Adrenal gland (tissue), 12 donors: ENCODE results near the gene PLCG2. TPM values are rescaled to one million over a fixed set of nuclear protein-coding genes. Genes with fewer than 3 reads are reported as not detected.

Source experiments
- DNase-seq, 7 donors: peaks; one replicate each; pipeline ENCODE4 v3.0.0-alpha.2; 2019 to 2020
- H3K27ac ChIP-seq, 5 donors: fragments of 200-600 bp; sonication (generic) in 4 of 5; 1 replicate in 3 of 5; 2 replicates in 2 of 5; pipeline versions ENCODE4 v1.5.1 to v1.8.0; 2016 to 2020; ENCODE audit warnings: mild to moderate bottlenecking in 1 of 5
- H3K27me3 ChIP-seq: fragments of 200-600 bp; 2 replicates; pipeline ENCODE4 v1.8.0; 2021
- H3K36me3 ChIP-seq, 2 donors: fragments of 200-600 bp; replicated peaks in 1 of 2; 1 replicate in 1 of 2; 2 replicates in 1 of 2; pipeline versions ENCODE4 v1.5.1 to v1.8.0; 2018 to 2022
- H3K4me1 ChIP-seq, 2 donors: fragments of 200-600 bp; replicated peaks in 1 of 2; 1 replicate in 1 of 2; 2 replicates in 1 of 2; pipeline versions ENCODE4 v1.5.1 to v1.8.0; 2018 to 2021
- H3K4me3 ChIP-seq, 4 donors: fragments of 200-600 bp; sonication (generic) in 3 of 4; one replicate each; pipeline ENCODE4 v1.5.1; 2016 to 2018
- H3K9me3 ChIP-seq, 3 donors: fragments of 200-600 bp; sonication (generic) in 1 of 3; replicated peaks in 1 of 3; 1 replicate in 2 of 3; 2 replicates in 1 of 3; pipeline versions ENCODE4 v1.5.1 to v1.8.0; 2016 to 2021
- POLR2A ChIP-seq, 2 donors: fragments of 450-650 bp; IDR thresholded peaks; one replicate each; pipeline ENCODE4 v1.6.1; 2017; ENCODE audit warnings: antibody characterized with exemption in 2 of 2, mild to moderate bottlenecking in 2 of 2, moderate library complexity in 1 of 2
- WGBS, 4 donors: extraction: QIAGEN DNeasy Blood & Tissue Kit in 2 of 4; methylation state at CpG; one replicate each; pipeline versions ENCODE4 v1.1.5 to v1.1.7; 2013 to 2017; 5-methylcytosine and 5-hydroxymethylcytosine counted together
- intact Hi-C, 2 donors: fragments of 100-400 bp; cut with DNase I; formaldehyde crosslinking; loops; one replicate each; pipeline versions ENCODE4 v1.14.1 to v1.15.0; 2022 to 2023
- polyA plus RNA-seq, 3 donors: library from polyadenylated mRNA; stranded (reverse); fragments of 200-250 nt in 2 of 3; fragments of 350-450 nt in 1 of 3; fragmentation: Illumina TruSeq in 1 of 3; extraction: RNeasy Lipid Tissue Mini Kit (QIAGEN cat#74804) in 1 of 3; gene quantifications; one replicate each; pipeline ENCODE4 v1.2.3, GENCODE V29; 2013 to 2014
- total RNA-seq, 9 donors: library from RNA; depleted of rRNA in 4 of 9; stranded (reverse); fragments of >200 nt in 4 of 9; fragments of 120-200 nt in 1 of 9; fragmentation: NEBNext Ultra II Directional in 1 of 9; extraction: Animal tissue kit (Norgen Biotek cat#: 25700) in 1 of 9; gene quantifications; one replicate each; pipeline versions ENCODE4 v1.1.0 to v1.2.4, GENCODE V29; 2013 to 2023
- TF ChIP-seq, protein P1 (sequence below), 6 experiments: fragments of 450-650 bp in 4 of 6; fragments of 200-600 bp in 2 of 6; sonication (generic) in 1 of 6; IDR thresholded peaks; 1 replicate in 5 of 6; 2 replicates in 1 of 6; pipeline versions ENCODE4 v1.5.1 to v1.8.0; 2016 to 2021; ENCODE audit warnings: antibody characterized with exemption in 6 of 6, mild to moderate bottlenecking in 2 of 6, moderate library complexity in 1 of 6
- donor health status: healthy with polysubstance abuse.
- donor health status: Bipolar disorder and iron deficiency.
- donor health status: DM: yes; HTN: yes; CAD: no.
- donor health status: DM: no; HTN: no; CAD: no.
- donor health status: DM: no; HTN: no; CAD: no.
- donor health status: DM: yes; HTN: yes; CAD: no.

PLCG2 gene
- total and polyA plus RNA-seq, 12 donors: 4.8 to 47.6 (median 10.9) TPM

DNA sequence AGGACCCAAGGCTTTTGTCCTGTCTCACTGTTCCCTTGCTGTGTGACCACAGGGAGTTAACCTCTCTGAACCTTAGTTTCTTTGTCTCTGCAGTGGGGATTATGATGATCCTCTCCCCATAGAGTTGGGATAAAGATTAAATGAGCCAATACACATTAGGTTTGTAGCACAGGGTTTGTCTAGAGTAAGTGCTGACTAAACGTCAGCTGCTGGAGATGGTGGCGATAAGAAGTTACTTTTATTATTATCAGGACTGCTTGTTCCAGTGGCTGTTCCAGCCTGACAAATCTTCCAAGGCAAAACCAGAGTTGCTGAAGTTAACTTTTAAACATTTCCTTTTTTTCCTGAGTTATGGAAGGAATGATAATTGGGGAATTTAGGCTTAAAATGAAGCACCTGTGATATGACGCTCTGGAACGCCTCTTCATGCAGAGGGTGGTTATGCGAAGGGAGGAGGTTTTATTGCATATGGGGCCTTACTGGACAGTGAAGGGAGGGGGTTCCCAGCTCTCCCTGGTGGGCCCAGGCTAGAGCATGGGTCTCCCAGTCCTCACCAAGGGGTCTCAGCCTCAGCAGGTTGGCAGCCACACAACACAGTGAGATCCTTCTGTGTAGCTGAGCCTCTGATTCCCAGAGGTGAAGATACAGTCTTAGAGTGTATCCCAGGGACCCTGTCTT is 35.8 kb downstream of the PLCG2 start:
- Histone ChIP-seq H3K4me3 (no peak overlapping the region), H3K36me3 (no peaks in the 10 kb centered on the region), H3K9me3 (no peaks in the 10 kb centered on the region), H3K4me1 (no peaks in the 10 kb centered on the region), H3K27me3 (no peaks in the 10 kb centered on the region), H3K27ac (no peak overlapping the region)
- 71 to 75% (median 73%) methylated on average over 5 of the region's 5 CpGs for WGBS, 4 donors
- TF ChIP-seq POLR2A (IDR thresholded peaks at IDR 0.05): no peak
- TF ChIP-seq, protein P1, sequence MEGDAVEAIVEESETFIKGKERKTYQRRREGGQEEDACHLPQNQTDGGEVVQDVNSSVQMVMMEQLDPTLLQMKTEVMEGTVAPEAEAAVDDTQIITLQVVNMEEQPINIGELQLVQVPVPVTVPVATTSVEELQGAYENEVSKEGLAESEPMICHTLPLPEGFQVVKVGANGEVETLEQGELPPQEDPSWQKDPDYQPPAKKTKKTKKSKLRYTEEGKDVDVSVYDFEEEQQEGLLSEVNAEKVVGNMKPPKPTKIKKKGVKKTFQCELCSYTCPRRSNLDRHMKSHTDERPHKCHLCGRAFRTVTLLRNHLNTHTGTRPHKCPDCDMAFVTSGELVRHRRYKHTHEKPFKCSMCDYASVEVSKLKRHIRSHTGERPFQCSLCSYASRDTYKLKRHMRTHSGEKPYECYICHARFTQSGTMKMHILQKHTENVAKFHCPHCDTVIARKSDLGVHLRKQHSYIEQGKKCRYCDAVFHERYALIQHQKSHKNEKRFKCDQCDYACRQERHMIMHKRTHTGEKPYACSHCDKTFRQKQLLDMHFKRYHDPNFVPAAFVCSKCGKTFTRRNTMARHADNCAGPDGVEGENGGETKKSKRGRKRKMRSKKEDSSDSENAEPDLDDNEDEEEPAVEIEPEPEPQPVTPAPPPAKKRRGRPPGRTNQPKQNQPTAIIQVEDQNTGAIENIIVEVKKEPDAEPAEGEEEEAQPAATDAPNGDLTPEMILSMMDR (IDR thresholded peaks at IDR 0.05): no peak
- intact Hi-C loops: no loop called here
- DNase-seq: no peak

- intact Hi-C loops: no loop called here
- Histone ChIP-seq H3K4me1 (no peaks in the 10 kb centered on the region), H3K27me3 (no peaks in the 10 kb centered on the region), H3K4me3 (no peak overlapping the region), H3K36me3 (no peaks in the 10 kb centered on the region), H3K27ac (no peak overlapping the region), H3K9me3 (no peaks in the 10 kb centered on the region)
- DNase-seq: no peak
- 77 to 78% (median 77%) methylated on average over 5 of the region's 5 CpGs for WGBS, 4 donors
- TF ChIP-seq, protein P1 (IDR thresholded peaks at IDR 0.05): no peak
- no peak for TF ChIP-seq POLR2A (IDR thresholded peaks at IDR 0.05)
Measured at GRCh38 chr16:81815429-81815766, 36.3 kb downstream of the PLCG2 start.

GRCh38 chr16:81816351-81816750 is 37.3 kb downstream of the PLCG2 start:
- DNase-seq: no peak
- WGBS, 4 donors: 58 to 88% (median 69%) methylated on average over 1 to 2 of the region's 2 CpGs
- TF ChIP-seq, protein P1 (IDR thresholded peaks at IDR 0.05): no peak
- no peak overlapping the region for H3K4me3 ChIP-seq
- H3K27me3 ChIP-seq: no peaks in the 10 kb centered on the region
- intact Hi-C loops: no loop called here
- no peak overlapping the region for H3K27ac ChIP-seq
- H3K4me1 ChIP-seq: no peaks in the 10 kb centered on the region
- no peaks in the 10 kb centered on the region for H3K36me3 ChIP-seq
- no peaks in the 10 kb centered on the region for H3K9me3 ChIP-seq

- Histone ChIP-seq H3K4me1 (no peaks in the 10 kb centered on the region), H3K27me3 (no peaks in the 10 kb centered on the region), H3K9me3 (no peaks in the 10 kb centered on the region), H3K4me3 (no peak overlapping the region), H3K36me3 (no peaks in the 10 kb centered on the region), H3K27ac (no peak overlapping the region)
- intact Hi-C loops: no loop called here
- TF ChIP-seq, protein P1 (IDR thresholded peaks at IDR 0.05): no peak
- TF ChIP-seq POLR2A (IDR thresholded peaks at IDR 0.05): no peak
- 92 to 95% (median 95%) methylated on average over 8 of the region's 8 CpGs for WGBS, 4 donors
- DNase-seq: no peak
Measured at GRCh38 chr16:81816793-81817210, 37.7 kb downstream of the PLCG2 start.
